GM21447 (cell line): ENCODE data around the gene TCF25.
"Not testable (repeated sequence)": the region's sequence is repeated elsewhere in the genome, so short reads cannot be mapped to it uniquely, and the experiment has no call there.

ENCODE experiments used
- ATAC-seq: cut with Tn5 transposase; IDR thresholded peaks from one replicate; pipeline ENCODE4 v1.9.1; 2021; ENCODE audit not compliant: unreplicated experiment

Gene TCF25

DNA sequence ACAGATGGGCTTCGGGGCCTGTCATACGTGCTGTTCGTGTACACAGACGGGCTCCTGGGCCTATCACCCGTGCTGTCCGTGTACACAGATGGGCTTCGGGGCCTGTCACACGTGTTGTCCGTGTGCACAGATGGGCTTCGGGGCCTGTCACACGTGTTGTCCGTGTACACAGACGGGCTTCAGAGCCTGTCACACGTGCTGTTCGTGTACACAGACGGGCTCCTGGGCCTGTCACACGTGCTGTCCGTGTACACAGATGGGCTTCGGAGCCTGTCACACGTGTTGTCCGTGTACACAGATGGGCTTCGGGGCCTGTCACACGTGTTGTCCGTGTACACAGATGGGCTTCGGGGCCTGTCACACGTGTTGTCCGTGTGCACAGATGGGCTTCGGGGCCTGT, 5.7 kb downstream of the TCF25 start:
- not testable (repeated sequence) for ATAC-seq

DNA sequence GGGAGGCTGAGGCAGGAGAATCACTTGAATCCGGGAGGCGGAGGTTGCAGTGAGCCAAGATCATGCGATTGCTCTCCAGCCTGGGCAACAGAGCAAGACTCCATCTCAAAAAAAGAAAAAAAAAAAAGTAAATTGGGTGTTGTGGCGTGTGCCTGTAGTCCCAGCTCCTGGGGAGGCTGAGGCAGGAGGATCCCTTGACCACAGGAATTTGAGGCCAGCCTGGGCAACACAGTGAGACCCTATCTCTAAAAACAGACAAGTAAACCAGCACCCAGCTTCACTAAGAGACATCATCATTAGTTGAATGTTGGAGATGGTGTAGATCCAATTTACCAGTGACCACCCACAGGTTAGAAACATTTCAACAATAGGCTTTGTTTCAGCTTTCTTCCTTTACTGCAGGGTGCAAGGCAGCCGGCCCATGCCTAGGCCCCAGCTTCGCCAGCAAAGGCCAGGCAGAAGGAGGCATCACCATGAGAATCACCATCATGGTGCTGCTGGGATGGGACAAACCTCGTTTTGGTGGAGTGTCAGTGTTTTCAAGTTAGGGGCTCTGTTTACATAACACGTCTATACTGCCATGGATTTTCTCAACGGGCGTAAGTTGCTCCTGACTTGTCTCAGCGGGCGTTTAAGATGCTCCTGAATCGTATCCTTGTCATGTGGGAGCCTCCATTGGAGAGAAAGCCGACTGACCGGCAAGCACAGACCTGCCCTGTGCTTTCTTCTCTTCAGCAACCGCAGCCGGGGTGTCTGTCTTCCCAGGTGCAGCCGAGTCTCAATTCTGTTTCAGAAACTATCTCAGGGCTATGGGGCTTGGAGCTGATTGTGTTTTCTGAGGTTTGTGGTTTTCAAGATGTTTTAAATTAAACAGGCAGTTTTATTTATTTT, 7.3 kb downstream of the TCF25 start:
- ATAC-seq, result no peak

DNA sequence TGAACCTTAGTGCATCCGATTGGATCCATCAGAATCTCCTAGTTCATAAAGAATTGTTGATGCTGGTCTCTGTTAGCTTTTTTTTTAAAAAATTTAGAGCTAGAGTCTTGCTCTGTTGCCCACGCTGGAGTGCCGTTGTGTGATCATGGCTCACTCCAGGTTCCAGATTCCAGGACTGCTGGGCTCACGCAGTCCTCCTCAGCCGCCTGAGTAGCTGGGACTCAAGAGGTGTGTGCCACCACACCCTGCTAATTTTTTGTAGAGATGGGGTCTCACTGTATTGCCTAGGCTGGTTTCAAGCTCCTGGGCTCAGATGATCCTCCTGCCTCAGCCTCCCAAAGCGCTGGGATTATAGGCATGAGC, 8.0 kb downstream of the TCF25 start:
- no peak for ATAC-seq

DNA sequence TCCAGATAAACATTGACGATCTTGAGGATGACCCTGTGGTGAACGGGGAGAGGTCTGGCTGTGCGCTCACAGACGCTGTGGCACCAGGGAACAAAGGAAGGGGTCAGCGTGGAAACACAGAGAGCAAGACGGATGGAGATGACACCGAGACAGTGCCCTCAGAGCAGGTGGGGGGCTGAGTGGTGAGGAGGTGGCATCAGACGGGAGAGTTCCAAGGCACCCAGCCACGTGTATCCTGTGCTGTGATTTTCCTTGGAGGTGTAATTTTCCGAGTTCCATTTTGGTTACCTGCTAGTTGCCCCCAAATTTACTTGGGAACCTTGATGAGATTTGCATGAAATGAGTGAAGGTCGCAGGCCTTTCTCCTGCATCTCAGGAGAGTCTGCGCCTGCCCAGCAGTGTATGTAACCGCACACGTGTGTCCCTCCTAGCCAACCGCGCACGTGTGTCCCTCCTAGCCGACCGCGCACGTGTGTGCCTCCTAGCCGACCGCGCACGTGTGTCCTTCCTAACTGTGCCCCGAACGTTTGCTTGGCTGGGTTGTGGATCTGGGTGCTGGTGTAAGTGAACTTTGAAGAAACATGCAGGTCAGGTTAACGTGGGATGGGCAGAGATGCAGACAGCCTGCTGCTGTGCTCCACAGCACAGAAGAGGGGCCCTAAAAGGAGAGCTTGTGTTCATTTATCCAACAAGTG, 10.1 kb downstream of the TCF25 start:
- no peak for ATAC-seq

DNA sequence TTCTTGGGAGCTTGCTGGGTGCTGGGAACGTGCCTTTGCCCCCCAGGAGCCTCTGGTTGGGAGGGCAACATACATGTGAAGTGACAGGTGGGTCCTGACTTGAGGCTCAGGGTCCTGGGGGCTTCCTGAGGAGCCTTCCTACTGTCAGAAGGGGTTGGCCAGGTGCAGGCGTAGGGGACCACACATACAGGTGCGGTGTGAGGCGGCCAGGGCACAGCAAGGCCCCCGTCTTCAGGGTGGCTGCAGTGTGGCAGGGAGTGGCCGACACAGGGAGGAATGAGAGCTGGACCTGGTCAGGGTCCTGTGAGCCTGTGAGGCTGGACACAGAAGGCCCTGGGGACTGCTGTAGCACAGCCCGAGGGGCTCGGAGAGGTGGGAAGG, 10.6 kb downstream of the TCF25 start:
- ATAC-seq, result no peak

DNA sequence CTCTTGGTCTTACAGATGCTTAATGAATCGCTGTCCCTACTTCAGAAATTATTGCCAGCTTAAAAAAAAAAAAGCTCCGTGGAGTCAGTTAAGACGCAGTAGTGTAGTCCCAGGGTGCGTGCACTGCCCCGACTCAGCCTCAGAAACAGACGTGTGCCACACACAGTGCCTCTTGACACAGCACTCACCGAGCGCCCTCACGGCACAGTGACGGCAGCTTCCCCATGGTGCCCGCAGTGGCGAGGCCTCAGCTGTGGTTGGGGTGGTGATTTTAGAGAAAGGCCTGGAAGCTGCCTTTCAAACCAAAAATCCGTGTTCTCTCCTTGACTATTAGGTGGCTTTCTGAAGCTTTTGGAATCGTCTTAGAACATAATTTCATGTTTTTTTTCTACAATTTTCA, 13.9 kb downstream of the TCF25 start:
- ATAC-seq, result no peak

GRCh38 chr16:89890200-89890599, 16.8 kb downstream of the TCF25 start:
- ATAC-seq, result no peak

GRCh38 chr16:89890886-89891657, 17.7 kb downstream of the TCF25 start:
- ATAC-seq, result no peak

- no peak for ATAC-seq
Observed at GRCh38 chr16:89892055-89892630, 18.8 kb downstream of the TCF25 start.

DNA sequence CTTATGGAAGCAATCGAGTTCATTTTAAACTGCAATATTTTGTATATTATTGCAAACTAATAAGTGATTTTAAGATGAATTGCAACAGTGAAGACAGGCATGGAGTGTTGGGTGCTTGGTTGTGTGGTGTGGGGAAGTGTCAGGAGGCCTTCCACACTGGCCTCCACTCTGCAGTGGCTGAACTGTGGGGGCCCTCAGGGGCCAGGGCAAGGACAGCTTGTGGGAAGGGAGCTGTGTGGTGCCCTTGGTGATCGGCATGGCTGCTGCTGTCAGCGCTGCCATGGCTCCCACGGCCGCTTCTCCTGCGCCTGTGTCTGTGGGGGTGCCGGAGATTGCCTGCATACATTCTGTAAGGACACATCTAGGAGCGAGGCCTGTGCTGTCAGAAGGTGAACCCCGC, 19.2 kb downstream of the TCF25 start:
- no peak for ATAC-seq

- ATAC-seq, result no peak
Observed at GRCh38 chr16:89893642-89894548, 20.5 kb downstream of the TCF25 start.

DNA sequence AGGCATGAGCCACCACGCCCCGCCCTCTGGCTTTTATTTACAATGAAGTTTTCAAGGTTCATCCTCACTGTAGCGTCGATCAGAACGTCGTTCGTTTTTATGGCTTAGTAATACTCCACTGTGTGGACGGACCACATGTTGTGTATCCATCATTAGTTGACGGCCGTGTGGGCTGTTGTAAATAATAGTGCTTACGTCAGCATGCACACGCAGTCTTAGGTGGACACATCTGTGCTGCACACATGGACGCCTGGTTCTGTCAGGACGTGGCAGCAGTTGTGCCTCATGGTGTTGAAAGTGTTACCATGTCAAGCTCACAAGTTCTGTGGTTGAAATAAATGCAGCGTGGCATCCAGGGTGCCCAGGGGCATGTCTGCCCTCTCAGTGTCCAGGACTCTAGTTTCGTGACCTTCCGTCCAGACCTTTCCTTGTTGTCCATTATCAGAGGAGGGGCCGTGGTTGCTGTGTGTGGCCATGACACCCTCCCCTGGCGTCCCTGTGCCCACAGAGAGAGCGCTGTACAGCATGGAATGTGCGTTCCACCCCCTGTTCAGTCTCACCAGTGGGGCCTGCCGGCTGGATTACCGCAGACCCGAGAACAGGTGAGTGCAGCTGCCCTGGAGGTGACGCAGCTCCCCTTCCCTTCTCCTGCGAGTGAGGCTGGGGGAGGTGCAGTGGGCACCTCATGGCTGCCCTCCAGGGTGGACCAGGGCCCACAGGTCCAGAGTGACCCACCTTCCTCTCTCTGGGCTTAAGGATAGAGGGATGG, 22.3 kb downstream of the TCF25 start:
- no peak for ATAC-seq

DNA sequence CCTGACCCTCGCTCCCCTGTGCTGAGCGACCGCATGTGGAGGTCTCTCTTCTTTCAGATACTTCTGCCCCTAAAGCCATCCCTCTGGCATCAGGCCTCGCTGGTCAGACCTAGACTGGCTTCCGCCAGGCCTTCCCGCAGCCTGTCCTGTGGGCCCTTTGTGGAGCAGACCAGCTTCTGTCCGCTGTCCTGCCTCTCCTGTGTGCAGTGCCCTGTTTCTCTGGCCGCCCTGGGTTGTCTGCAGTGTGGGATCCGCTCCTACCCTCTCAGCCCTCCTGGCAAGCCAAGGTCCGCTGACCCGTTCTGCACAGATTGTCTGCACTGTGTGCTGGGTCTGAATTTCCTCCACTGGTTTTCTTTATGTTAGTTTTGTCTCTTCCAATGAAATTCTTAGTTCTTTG, 23.8 kb downstream of the TCF25 start:
- no peak for ATAC-seq

GRCh38 chr16:89898201-89898967, 25.0 kb downstream of the TCF25 start:
- no peak for ATAC-seq

GRCh38 chr16:89899879-89900481, 26.6 kb downstream of the TCF25 start:
- no peak for ATAC-seq

- no peak for ATAC-seq
Observed at GRCh38 chr16:89900885-89901284, 27.5 kb downstream of the TCF25 start.

DNA sequence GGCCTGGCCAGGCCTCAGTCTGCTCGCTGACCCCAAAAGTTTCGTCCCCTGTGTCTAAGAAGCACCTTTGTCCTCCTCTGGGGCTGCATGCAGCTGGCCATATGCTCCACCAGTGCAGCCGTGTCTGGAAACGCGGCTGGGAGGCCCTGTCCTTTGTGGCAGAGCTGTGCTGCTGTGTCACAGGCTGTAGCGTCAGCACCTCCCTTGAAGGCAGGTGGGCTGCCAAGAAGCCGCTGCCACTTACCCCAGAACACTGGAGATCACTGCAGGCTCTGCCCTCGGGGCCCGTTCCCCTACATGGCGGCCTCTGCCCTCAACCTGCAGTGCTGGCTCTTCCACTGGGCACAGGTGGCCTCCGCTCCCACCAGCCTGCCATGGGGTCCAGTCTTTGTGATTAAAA, 29.6 kb downstream of the TCF25 start:
- ATAC-seq, result no peak

GRCh38 chr16:89903908-89904515, 30.6 kb downstream of the TCF25 start:
- no peak for ATAC-seq
